ENCODE data around the gene SEMA4A.
A peak's percentile ranks its signal among the peaks of the same experiment; 100 is the strongest.
"Not testable (repeated sequence)": the region's sequence is repeated elsewhere in the genome, so short reads cannot be mapped to it uniquely, and the experiment has no call there.

Gene SEMA4A

DNA sequence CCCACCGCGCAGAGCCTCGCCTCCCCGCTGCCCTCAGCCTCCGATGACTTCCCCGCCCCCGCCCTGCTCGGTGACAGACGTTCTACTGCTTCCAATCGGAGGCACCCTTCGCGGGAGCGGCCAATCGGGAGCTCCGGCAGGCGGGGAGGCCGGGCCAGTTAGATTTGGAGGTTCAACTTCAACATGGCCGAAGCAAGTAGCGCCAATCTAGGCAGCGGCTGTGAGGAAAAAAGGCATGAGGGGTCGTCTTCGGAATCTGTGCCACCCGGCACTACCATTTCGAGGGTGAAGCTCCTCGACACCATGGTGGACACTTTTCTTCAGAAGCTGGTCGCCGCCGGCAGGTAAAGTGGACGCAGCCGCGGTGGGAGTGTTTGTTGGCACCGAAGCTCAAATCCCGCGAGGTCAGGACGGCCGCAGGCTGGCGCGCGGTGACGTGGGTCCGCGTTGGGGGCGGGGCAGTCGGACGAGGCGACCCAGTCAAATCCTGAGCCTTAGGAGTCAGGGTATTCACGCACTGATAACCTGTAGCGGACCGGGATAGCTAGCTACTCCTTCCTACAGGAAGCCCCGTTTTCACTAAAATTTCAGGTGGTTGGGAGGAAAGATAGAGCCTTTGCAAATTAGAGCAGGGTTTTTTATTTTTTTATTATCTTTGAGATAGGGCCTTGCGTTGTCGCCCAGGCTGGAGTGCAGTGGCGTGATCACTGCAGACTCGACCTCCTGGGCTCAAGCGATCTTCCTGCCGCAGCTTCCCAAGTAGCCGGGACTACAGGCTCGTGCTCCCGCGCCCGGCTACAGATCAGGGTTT is 59.7 kb downstream of the SEMA4A start, which contains the start of gene PMF1:
TSS of gene PMF1 (plus strand) at position 175 of the 811 bp plus-strand sequence. CDS start at position 184, 9 bp downstream.
- H3K27ac ChIP-seq: peak within 1 kb of the TSS; percentile 86 to 89
- no peaks in the 10 kb centered on the region for H3K9me3 ChIP-seq
- TF ChIP-seq, protein P1, sequence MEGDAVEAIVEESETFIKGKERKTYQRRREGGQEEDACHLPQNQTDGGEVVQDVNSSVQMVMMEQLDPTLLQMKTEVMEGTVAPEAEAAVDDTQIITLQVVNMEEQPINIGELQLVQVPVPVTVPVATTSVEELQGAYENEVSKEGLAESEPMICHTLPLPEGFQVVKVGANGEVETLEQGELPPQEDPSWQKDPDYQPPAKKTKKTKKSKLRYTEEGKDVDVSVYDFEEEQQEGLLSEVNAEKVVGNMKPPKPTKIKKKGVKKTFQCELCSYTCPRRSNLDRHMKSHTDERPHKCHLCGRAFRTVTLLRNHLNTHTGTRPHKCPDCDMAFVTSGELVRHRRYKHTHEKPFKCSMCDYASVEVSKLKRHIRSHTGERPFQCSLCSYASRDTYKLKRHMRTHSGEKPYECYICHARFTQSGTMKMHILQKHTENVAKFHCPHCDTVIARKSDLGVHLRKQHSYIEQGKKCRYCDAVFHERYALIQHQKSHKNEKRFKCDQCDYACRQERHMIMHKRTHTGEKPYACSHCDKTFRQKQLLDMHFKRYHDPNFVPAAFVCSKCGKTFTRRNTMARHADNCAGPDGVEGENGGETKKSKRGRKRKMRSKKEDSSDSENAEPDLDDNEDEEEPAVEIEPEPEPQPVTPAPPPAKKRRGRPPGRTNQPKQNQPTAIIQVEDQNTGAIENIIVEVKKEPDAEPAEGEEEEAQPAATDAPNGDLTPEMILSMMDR (IDR thresholded peaks at IDR 0.05): no peak
- peaks cover 13 to 34% (median 18%) of the 10 kb centered on the region in 3 donors for H3K36me3 ChIP-seq
- H3K27me3 ChIP-seq: no peaks in the 10 kb centered on the region
- intact Hi-C loops (cut with DNase I; ENCODE audit: low total_unique reads): loop anchor here (1.0 to 5.0 kb wide), 2 partner anchors 19 to 66 kb away; partner anchors contain the start of gene SLC25A44
- peak; percentile 98 to 99 for DNase-seq
- peak within 1 kb of the TSS; percentile 56 to 64 for H3K4me3 ChIP-seq
- peaks cover 0 to 26% (median 19%) of the 10 kb centered on the region in 4 donors for H3K4me1 ChIP-seq

DNA sequence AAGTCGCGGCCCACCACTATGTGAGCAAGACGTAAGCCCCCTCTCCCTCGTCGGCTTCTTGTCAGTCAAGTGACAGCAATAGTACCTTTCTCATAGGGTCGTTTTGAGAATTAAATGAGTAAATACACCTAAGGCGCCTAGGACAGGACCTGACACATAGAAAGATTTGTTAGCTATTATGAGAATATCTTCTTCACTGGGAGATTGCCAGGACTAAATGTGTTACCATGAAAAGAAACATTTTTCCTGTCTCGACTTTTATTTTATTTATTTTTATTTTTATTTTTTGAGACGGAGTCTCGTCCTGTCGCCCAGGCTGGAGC is 60.2 kb downstream of the SEMA4A start:
- H3K9me3 ChIP-seq: no peaks in the 10 kb centered on the region
- TF ChIP-seq, protein P1 (IDR thresholded peaks at IDR 0.05): no peak
- H3K27me3 ChIP-seq: no peaks in the 10 kb centered on the region
- DNase-seq: no peak
- peaks cover 7 to 29% (median 12%) of the 10 kb centered on the region in 3 donors for H3K36me3 ChIP-seq
- H3K4me1 ChIP-seq: peaks cover 0 to 31% (median 22%) of the 10 kb centered on the region in 4 donors
- intact Hi-C loops (cut with DNase I; ENCODE audit: low total_unique reads): loop anchor here (1.0 to 5.0 kb wide), 2 partner anchors 19 to 66 kb away; partner anchors contain the start of gene SLC25A44
- H3K27ac ChIP-seq: peak overlapping the region; percentile 86 to 89
- peak overlapping the region; percentile 56 to 64 for H3K4me3 ChIP-seq

DNA sequence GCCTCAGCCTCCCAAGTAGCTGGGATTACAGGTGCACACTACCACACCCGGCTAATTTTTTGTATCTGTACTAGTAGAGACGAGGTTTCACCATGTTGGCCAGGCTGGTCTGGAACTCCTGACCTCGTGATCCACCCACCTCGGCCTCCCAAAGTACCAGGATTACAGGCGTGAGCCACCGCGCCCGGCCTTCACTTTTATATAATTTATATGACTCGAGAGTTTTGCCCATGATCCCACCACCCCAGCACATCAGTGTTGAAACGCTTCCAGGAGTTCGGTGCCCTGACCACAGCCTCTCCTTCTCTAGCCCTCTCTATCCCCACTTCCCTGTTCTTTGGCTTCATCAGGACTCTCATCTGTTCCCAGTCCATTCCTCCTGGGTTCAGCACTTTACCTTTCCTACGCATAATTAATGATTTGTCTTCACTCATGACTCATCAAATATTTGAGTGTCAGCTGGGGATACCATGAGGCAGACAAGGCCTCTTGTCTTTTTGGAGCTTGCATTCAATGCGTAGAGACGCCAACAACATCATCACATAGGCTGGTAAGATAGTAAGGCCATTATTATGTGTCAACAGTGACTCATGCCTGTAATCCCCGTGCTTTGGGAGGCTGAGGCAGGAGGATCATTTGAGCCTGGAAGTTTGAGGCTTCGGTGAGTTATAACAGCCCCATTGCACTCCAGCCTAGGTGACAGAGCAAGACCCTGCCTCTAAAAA is 60.8 kb downstream of the SEMA4A start:
- DNase-seq: no peak
- Histone ChIP-seq H3K4me1 (peaks cover 0 to 31% (median 22%) of the 10 kb centered on the region in 4 donors), H3K27ac (peak overlapping the region; percentile 86 to 89), H3K4me3 (peak overlapping the region; percentile 56 to 64), H3K9me3 (no peaks in the 10 kb centered on the region), H3K36me3 (peaks cover 7 to 23% (median 8%) of the 10 kb centered on the region in 3 donors), H3K27me3 (no peaks in the 10 kb centered on the region)
- intact Hi-C loops (cut with DNase I; ENCODE audit: low total_unique reads): loop anchor here (5.0 kb wide), 1 partner anchor 67 kb away; no protein-coding TSS in a partner anchor
- TF ChIP-seq, protein P1 (IDR thresholded peaks at IDR 0.05): no peak

DNA sequence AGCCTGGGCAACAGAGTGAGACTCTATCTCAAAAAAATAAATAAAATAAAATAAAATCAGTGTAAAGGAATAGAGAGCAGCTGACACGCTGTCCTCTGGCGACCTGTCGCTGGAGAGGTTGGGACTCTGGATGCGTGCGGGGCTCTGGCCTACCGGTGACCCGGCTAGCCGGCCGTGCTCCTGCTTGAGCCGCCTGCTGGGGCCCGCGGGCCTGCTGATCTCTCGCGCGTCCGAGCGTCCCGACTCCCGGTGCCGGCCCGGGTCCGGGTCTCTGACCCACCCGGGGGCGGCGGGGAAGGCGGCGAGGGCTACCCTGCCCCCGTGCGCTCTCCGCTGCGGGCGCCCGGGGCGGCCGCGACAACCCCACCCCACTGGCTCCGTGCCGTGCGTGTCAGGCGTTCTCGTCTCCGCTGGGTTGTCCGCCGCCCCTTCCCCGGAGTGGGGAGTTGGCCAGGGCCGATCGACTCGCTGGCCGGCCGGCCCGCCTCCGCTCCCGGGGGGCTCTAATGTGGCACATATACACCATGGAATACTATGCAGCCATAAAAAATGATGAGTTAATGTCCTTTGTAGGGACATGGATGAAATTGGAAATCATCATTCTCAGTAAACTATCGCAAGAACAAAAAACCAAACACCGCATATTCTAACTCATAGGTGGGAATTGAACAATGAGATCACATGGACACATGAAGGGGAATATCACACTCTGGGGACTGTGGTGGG is 63.1 kb downstream of the SEMA4A start:
- DNase-seq; H3K9me3 ChIP-seq; H3K27me3 ChIP-seq; H3K27ac ChIP-seq; H3K4me3 ChIP-seq; intact Hi-C loops (cut with DNase I; ENCODE audit: low total_unique reads): not testable (repeated sequence)
- peaks cover 0 to 31% (median 22%) of the 10 kb centered on the region in 4 donors for H3K4me1 ChIP-seq
- peaks cover 10 to 21% (median 10%) of the 10 kb centered on the region in 3 donors for H3K36me3 ChIP-seq

DNA sequence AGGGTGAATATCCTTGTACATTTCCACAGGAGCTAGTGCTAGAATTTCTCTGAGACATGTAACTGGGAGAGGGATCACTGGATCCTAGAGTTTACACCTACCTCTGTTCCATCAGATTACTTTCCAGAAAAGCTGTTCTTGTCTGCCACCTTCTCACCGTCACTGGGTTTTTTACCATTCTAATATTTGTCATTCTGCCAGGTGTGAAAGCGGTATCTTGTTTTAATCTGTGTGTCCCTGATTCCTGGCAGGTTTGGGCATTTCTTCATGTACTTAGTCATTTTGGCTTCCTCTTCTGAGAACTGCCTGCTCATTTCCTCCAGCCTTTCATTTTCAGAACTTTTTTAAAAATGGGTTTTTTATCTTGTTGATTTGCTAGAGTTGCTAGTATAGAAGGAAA is 64.5 kb downstream of the SEMA4A start:
- intact Hi-C loops (cut with DNase I; ENCODE audit: low total_unique reads): no loop called here
- no peaks in the 10 kb centered on the region for H3K27me3 ChIP-seq
- peaks cover 0 to 26% (median 20%) of the 10 kb centered on the region in 4 donors for H3K4me1 ChIP-seq
- no peak for DNase-seq
- no peak overlapping the region for H3K4me3 ChIP-seq
- peaks cover 10 to 34% (median 22%) of the 10 kb centered on the region in 3 donors for H3K36me3 ChIP-seq
- TF ChIP-seq, protein P1 (IDR thresholded peaks at IDR 0.05): no peak
- H3K27ac ChIP-seq: peak overlapping the region; percentile 14 to 16
- H3K9me3 ChIP-seq: no peaks in the 10 kb centered on the region

Data from tibial artery (tissue), 4 donors.